ENCODE data around the gene RBM10. TPM values are rescaled to one million over a fixed set of nuclear protein-coding genes. Genes with fewer than 3 reads are reported as not detected.
A peak's percentile ranks its signal among the peaks of the same experiment; 100 is the strongest.

Gene RBM10
- total and polyA plus RNA-seq, 3 experiments from 2014 or later, result 37.8 to 74.8 (median 74.5) TPM

DNA sequence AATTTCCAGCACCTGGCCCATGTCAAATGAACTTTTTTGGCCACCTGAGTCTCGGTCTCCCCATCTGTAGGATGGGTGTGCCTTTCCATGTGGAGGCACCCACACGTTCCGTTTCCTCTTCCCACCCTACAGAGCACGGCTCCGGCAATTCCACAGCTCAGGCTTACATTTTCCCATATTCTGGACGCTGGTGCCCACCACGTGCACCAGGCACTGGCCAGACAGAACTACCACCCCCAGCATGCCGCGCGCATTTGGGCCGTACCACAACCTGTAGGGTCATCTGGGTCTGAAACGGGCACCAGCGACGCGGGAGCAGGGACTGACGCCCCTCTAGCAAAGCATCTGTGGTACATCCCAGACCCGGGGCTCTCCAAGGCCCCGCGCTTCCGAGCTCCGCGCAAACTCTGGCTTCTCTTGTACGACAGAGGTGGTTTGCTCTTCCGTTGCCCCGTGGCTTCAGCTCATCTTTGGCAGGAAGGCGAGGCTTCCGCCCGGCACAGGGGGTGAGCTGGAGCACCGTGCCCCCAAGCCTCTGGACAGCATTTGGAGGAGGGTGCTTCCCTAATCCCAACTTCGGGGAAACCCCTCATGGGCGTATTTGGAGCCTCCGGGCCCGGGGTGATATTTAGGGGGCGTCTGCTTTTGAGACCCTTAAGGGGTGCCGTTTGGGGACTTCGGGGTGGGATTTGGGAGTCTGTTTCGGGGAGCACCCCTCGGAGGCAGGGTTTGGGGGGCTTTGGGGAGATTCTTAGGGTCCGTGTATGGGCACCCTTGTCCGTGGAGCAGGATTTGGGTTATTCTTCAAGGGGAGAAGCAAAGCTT, 45.6 kb downstream of the RBM10 start:
- peak overlapping the region; percentile 72 for H3K27ac ChIP-seq (ENCODE audit: low read depth, low read length)
- no peaks in the 10 kb centered on the region for H3K9me3 ChIP-seq (ENCODE audit: low read length)
- H3K36me3 ChIP-seq (ENCODE audit: insufficient read depth, low read length), result no peaks in the 10 kb centered on the region
- POLR2A ChIA-PET, result interaction anchor here (0.7 to 2.6 kb wide), 5 partner anchors 27 to 184 kb away, joined by 3 to 18 read pairs (median 9); partner anchors contain the start of genes NDUFB11, RBM10 and USP11
- Mint-ChIP-seq H3K36me3 (peaks cover 0 to 27% (median 0%) of the 10 kb centered on the region in 3 donors), H3K4me1 (peaks cover 39 to 48% (median 40%) of the 10 kb centered on the region in 3 donors), H3K27me3 (peaks cover 0 to 2% of the 10 kb centered on the region in 2 donors), H3K9me3 (no peaks in the 10 kb centered on the region), H3K27ac (peak overlapping the region; percentile 79 to 96 (median 95)), H3K4me3 (peak overlapping the region; percentile 90 to 97 (median 91))
- no peaks in the 10 kb centered on the region for H3K27me3 ChIP-seq (ENCODE audit: insufficient read depth, low read length, poor library complexity, severe bottlenecking)
- peaks cover 23% of the 10 kb centered on the region for H3K4me1 ChIP-seq (ENCODE audit: insufficient read depth, low read length)
- peak overlapping the region; percentile 76 for H3K4me3 ChIP-seq (ENCODE audit: low read length)
- CTCF ChIA-PET, result interaction anchor here (1.0 to 3.4 kb wide), 6 partner anchors 27 to 333 kb away, joined by 3 to 16 read pairs (median 5); partner anchors contain the start of genes NDUFB11 and RBM10
- peak; percentile 64 to 89 (median 82) for DNase-seq

DNA sequence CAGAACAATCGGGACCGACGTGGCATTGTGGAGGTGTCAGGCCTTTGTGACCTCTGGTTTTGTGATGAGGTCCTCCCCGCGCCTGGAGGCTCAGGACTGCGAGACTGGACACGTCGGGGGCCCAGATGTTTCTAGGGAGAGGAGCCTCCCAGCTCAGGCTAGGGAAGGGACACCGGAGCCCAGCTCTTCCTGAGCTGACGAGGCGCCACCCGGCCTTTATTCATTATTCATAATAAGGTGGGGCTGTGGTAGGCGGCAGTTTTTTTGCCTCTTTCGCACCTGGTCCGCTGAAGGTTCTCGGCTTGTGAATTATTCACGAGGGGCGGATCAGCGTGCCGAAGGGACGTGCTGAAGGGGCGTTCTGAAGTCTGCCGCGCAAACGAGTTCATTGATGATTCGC, 46.3 kb downstream of the RBM10 start:
- no peaks in the 10 kb centered on the region for H3K9me3 ChIP-seq (ENCODE audit: low read length)
- H3K27me3 Mint-ChIP-seq, result no peaks in the 10 kb centered on the region
- POLR2A ChIA-PET, result interaction anchor here (0.5 to 2.6 kb wide), 6 partner anchors 26 to 184 kb away, joined by 3 to 18 read pairs (median 8); partner anchors contain the start of genes NDUFB11, RBM10 and USP11
- H3K27me3 ChIP-seq (ENCODE audit: insufficient read depth, low read length, poor library complexity, severe bottlenecking), result no peaks in the 10 kb centered on the region
- H3K9me3 Mint-ChIP-seq, result no peaks in the 10 kb centered on the region
- peak; percentile 30 to 71 (median 41) for DNase-seq
- H3K27ac ChIP-seq (ENCODE audit: low read depth, low read length), result peak overlapping the region; percentile 72
- peak overlapping the region; percentile 79 to 96 (median 95) for H3K27ac Mint-ChIP-seq
- H3K36me3 Mint-ChIP-seq, result peaks cover 0 to 29% (median 0%) of the 10 kb centered on the region in 3 donors
- peak overlapping the region; percentile 90 to 97 (median 91) for H3K4me3 Mint-ChIP-seq
- peaks cover 46 to 54% (median 47%) of the 10 kb centered on the region in 3 donors for H3K4me1 Mint-ChIP-seq
- H3K4me3 ChIP-seq (ENCODE audit: low read length), result peak overlapping the region; percentile 76
- no peaks in the 10 kb centered on the region for H3K36me3 ChIP-seq (ENCODE audit: insufficient read depth, low read length)
- peaks cover 30% of the 10 kb centered on the region for H3K4me1 ChIP-seq (ENCODE audit: insufficient read depth, low read length)
- CTCF ChIA-PET, result interaction anchor here (1.1 to 3.4 kb wide), 5 partner anchors 26 to 332 kb away, joined by 3 to 16 read pairs (median 7); partner anchors contain the start of genes NDUFB11 and RBM10

DNA sequence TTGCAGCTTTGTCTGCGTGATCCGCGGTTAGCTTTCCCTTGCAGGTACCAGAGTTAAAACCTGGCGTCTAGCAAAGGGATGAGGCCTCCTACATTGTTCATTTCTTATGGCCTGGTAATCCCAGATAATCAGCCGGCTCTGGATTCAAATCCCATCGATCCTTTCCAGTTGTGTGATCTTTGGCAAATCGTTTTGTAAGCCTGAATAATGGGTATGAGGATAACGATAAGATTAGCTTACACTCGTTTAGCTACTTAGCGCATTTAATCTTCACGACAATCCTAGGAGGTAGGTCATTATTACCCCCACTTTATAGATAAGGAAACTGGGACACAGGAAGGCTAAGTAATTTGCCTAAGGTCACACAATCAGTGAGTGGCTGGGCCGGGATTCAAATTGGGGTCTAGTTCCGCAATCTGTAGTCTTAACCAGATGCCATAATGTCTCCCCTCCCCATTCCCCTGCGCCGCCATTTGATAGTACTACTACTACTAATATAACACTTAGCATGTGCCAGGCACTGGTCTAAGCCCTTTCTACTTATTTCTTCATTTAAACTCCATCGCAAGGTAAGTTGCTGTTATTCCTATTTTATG, 46.9 kb downstream of the RBM10 start:
- CTCF ChIA-PET, result interaction anchor here (1.1 to 3.4 kb wide), 4 partner anchors 26 to 329 kb away, joined by 3 to 16 read pairs (median 8); partner anchors contain the start of genes NDUFB11 and RBM10
- Mint-ChIP-seq H3K4me3 (peak overlapping the region; percentile 90 to 97 (median 91)), H3K27ac (peak overlapping the region in 7 of 8 donors; percentile 39 to 96 (median 95)), H3K27me3 (no peaks in the 10 kb centered on the region), H3K9me3 (no peaks in the 10 kb centered on the region), H3K4me1 (peaks cover 52 to 60% (median 52%) of the 10 kb centered on the region in 3 donors), H3K36me3 (peaks cover 0 to 27% (median 0%) of the 10 kb centered on the region in 3 donors)
- H3K9me3 ChIP-seq (ENCODE audit: low read length), result no peaks in the 10 kb centered on the region
- DNase-seq, result no peak
- peak overlapping the region; percentile 76 for H3K4me3 ChIP-seq (ENCODE audit: low read length)
- peaks cover 36% of the 10 kb centered on the region for H3K4me1 ChIP-seq (ENCODE audit: insufficient read depth, low read length)
- peak overlapping the region; percentile 72 for H3K27ac ChIP-seq (ENCODE audit: low read depth, low read length)
- no peaks in the 10 kb centered on the region for H3K27me3 ChIP-seq (ENCODE audit: insufficient read depth, low read length, poor library complexity, severe bottlenecking)
- H3K36me3 ChIP-seq (ENCODE audit: insufficient read depth, low read length), result no peaks in the 10 kb centered on the region
- POLR2A ChIA-PET, result interaction anchor here (0.5 to 2.6 kb wide), 4 partner anchors 26 to 182 kb away, joined by 3 to 18 read pairs (median 8); partner anchors contain the start of genes NDUFB11 and RBM10

DNA sequence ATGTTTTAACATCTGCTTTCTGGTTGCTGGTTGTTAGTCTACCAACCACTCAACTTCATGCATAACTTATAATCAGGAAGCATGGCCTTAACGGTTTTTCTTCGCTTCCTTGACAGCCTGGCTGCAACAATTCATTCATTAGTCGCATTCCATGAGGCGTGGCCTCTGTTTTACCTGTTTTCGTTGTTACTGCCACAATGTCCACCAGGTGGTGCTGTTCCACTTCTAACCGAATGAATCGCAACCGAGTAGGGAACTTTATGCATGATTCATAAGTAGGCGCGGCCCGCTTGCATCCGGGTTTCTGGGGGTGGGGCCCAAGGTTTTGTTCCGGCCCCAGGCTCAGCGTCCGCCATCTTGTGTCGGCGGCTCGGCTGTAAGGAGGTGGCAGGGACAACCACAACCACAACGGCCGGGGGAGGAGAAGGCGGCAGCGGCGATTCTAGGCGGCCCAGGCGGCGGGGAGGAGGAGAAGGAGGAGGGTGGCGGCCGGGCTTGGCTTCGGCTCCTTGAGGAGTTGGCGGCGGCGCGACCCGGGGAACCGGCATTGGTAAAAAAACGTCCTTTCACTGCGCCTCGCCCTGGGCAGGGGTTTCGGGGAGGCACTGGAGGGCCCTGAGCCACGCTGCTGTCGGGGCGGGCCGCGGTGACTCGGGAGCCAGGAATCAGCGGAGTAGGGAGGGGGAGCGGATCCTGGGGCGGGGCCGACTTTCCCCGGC, 48.6 kb downstream of the RBM10 start, which contains the start of gene UBA1:
Gene UBA1 (plus strand): TSS at position 355 of the 719 bp plus-strand sequence. CDS start 4,974 bp downstream, outside the sequence.
- Histone ChIP-seq H3K4me3 (ENCODE audit: low read length) (peak within 1 kb of the TSS; percentile 74), H3K27me3 (ENCODE audit: insufficient read depth, low read length, poor library complexity, severe bottlenecking) (no peaks in the 10 kb centered on the region), H3K27ac (ENCODE audit: low read depth, low read length) (peak within 1 kb of the TSS; percentile 84), H3K9me3 (ENCODE audit: low read length) (no peaks in the 10 kb centered on the region), H3K36me3 (ENCODE audit: insufficient read depth, low read length) (peaks cover 9% of the 10 kb centered on the region), H3K4me1 (ENCODE audit: insufficient read depth, low read length) (peaks cover 46% of the 10 kb centered on the region)
- peaks cover 62 to 77% (median 65%) of the 10 kb centered on the region in 3 donors for H3K4me1 Mint-ChIP-seq
- peak within 1 kb of the TSS; percentile 88 to 100 (median 99) for H3K27ac Mint-ChIP-seq
- no peaks in the 10 kb centered on the region for H3K27me3 Mint-ChIP-seq
- H3K4me3 Mint-ChIP-seq, result peak within 1 kb of the TSS; percentile 91 to 100 (median 98)
- H3K36me3 Mint-ChIP-seq, result peaks cover 0 to 41% (median 2%) of the 10 kb centered on the region in 3 donors
- POLR2A ChIA-PET, result interaction anchor here (0.6 to 1.5 kb wide), 3 partner anchors 24 to 190 kb away, joined by 3 to 4 read pairs (median 3); partner anchors contain the start of genes NDUFB11 and RBM10
- CTCF ChIA-PET, result interaction anchor here (1.0 to 3.4 kb wide), 3 partner anchors 49 to 330 kb away, joined by 3 to 16 read pairs (median 8); partner anchors contain the start of genes NDUFB11 and RBM10
- peak; percentile 84 to 97 (median 95) for DNase-seq
- no peaks in the 10 kb centered on the region for H3K9me3 Mint-ChIP-seq

DNA sequence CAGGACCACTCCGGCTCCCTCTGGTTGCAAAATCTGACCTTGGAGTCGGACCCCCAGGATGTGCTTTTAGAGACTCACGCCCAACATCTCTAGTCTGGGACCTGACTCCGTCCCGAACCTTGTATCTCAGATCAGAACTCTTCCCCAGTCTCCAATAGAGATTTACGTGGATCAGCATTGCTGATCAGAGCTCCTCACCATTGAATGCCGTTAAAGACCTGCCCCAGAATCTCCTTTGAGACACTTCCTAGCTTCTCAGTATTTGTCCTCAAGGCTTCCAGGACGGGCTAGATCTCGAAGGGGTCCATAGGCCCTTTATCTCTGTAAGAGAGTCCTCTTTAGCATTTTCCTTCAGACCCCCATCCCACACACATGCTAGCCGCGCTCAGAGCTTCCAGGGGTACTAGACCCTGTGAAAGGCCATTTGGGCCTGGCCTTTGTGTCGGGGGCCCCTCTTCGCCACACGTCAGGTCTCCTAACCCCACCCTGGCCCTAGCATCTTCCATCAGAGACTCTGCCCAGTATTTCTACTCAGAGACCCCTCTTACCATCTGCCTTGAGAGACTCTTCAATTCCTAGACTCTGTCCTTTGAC, 49.3 kb downstream of the RBM10 start:
- Histone ChIP-seq H3K4me1 (ENCODE audit: insufficient read depth, low read length) (peaks cover 46% of the 10 kb centered on the region), H3K27ac (ENCODE audit: low read depth, low read length) (peak overlapping the region; percentile 84), H3K9me3 (ENCODE audit: low read length) (no peaks in the 10 kb centered on the region), H3K36me3 (ENCODE audit: insufficient read depth, low read length) (peaks cover 15% of the 10 kb centered on the region), H3K4me3 (ENCODE audit: low read length) (peak overlapping the region; percentile 74), H3K27me3 (ENCODE audit: insufficient read depth, low read length, poor library complexity, severe bottlenecking) (no peaks in the 10 kb centered on the region)
- Mint-ChIP-seq H3K9me3 (no peaks in the 10 kb centered on the region), H3K36me3 (peaks cover 2 to 47% (median 6%) of the 10 kb centered on the region in 3 donors), H3K4me1 (peaks cover 64 to 80% (median 65%) of the 10 kb centered on the region in 3 donors), H3K27me3 (no peaks in the 10 kb centered on the region), H3K27ac (peak overlapping the region; percentile 88 to 100 (median 99)), H3K4me3 (peak overlapping the region; percentile 91 to 100 (median 98))
- ChIA-PET POLR2A (interaction anchor here (0.9 to 1.5 kb wide), 2 partner anchors 23 to 49 kb away, joined by 3 to 4 read pairs; partner anchors contain the start of genes NDUFB11 and RBM10), CTCF (interaction anchor here (0.6 to 1.3 kb wide), 4 partner anchors 190 to 639 kb away, joined by 3 to 8 read pairs (median 3); no protein-coding TSS in a partner anchor)
- no peak for DNase-seq

DNA sequence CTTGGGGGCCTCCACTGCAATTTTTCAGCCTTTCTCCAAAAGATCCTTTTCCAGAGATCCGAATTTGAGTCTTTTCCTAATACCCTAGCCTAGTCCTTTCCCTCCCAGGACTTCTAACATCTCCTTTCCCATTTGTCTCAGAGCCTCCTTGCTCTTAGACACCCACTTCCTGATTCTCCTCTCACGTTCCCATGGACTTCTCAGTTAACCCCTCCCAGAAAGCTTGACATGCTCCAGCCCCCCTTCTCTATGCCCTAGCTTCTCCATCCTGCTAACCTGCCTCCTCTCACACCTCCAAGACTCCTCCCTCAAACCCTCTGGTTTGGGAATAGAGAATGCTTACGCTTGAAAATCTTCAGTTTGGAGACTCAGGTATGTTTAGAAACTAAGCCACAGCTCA, 51.1 kb downstream of the RBM10 start:
- Mint-ChIP-seq H3K4me3 (peak overlapping the region; percentile 91 to 100 (median 98)), H3K4me1 (peaks cover 59 to 71% (median 60%) of the 10 kb centered on the region in 3 donors), H3K36me3 (peaks cover 9 to 59% (median 12%) of the 10 kb centered on the region in 3 donors), H3K27me3 (no peaks in the 10 kb centered on the region), H3K9me3 (no peaks in the 10 kb centered on the region), H3K27ac (peak overlapping the region; percentile 50 to 99 (median 82))
- Histone ChIP-seq H3K4me3 (ENCODE audit: low read length) (no peak overlapping the region), H3K9me3 (ENCODE audit: low read length) (no peaks in the 10 kb centered on the region), H3K36me3 (ENCODE audit: insufficient read depth, low read length) (peaks cover 30% of the 10 kb centered on the region), H3K27ac (ENCODE audit: low read depth, low read length) (no peak overlapping the region), H3K27me3 (ENCODE audit: insufficient read depth, low read length, poor library complexity, severe bottlenecking) (no peaks in the 10 kb centered on the region), H3K4me1 (ENCODE audit: insufficient read depth, low read length) (peaks cover 46% of the 10 kb centered on the region)
- ChIA-PET CTCF (no interaction called here), POLR2A (no interaction called here)
- no peak for DNase-seq

Measured in CD8-positive, alpha-beta memory T cell (primary cell).